LNCaP clone FGC (cell line): ENCODE results near the gene FAM234A.
"Not testable (repeated sequence)": the region's sequence is repeated elsewhere in the genome, so short reads cannot be mapped to it uniquely, and the experiment has no call there.

Experiments used
- DNase-seq: peaks from one replicate; pipeline ENCODE4 v3.0.0-alpha.2; 2011; ENCODE audit warnings: low read depth
- H3K4me3 ChIP-seq: 2 replicates; pipeline ENCODE4 v1.5.1; 2011; ENCODE audit warnings: mild to moderate bottlenecking, low read depth, low read length, control low read depth
- TF ChIP-seq, protein P1 (sequence below): IDR thresholded peaks from 2 replicates; pipeline ENCODE4 v1.5.1; 2012; ENCODE audit warnings: mild to moderate bottlenecking; ENCODE audit not compliant: control insufficient read depth, insufficient read depth; ENCODE audit errors: extremely low read depth

FAM234A gene

DNA sequence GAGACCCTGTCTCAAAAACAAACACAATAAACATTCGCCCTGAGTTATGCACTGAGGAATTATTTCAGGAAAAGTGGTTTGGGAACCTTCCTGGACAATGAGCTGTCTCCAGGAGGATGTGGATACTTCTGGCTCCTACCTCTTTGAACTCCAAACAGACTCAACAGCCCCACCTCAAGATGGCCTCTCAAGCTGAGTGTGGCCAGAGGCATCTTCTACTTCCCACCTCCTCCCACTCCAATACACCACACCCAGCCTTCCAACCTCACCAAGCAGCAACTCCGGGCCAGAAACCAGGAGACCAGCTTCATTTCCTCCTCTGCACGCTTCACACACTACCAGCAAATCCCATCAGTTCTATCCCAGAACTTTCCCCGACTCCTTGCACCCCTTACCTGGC lies 42.8 kb upstream of the FAM234A start:
- TF ChIP-seq, protein P1, sequence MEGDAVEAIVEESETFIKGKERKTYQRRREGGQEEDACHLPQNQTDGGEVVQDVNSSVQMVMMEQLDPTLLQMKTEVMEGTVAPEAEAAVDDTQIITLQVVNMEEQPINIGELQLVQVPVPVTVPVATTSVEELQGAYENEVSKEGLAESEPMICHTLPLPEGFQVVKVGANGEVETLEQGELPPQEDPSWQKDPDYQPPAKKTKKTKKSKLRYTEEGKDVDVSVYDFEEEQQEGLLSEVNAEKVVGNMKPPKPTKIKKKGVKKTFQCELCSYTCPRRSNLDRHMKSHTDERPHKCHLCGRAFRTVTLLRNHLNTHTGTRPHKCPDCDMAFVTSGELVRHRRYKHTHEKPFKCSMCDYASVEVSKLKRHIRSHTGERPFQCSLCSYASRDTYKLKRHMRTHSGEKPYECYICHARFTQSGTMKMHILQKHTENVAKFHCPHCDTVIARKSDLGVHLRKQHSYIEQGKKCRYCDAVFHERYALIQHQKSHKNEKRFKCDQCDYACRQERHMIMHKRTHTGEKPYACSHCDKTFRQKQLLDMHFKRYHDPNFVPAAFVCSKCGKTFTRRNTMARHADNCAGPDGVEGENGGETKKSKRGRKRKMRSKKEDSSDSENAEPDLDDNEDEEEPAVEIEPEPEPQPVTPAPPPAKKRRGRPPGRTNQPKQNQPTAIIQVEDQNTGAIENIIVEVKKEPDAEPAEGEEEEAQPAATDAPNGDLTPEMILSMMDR: no peak
- no peak for DNase-seq
- H3K4me3 ChIP-seq: no peak overlapping the region

DNA sequence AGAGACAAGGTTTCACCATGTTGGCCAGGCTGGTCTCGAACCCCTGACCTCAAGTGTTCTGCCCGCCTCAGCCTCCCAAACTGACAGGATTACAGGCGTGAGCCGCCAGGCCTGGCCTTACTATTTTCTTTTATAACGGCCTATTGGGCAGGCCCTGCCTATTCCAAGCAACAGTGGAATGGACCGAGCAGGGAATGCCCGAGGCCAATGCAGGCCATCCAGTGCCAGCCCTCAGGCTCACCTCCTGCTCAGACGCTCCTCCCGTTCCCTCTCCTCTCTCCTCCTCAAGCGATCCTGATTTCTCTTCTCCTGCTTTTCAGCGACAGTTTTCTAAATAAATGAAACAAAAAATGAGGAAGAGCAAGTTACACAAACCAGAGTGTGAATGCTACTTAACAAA lies 41.9 kb upstream of the FAM234A start:
- no peak for DNase-seq
- no peak overlapping the region for H3K4me3 ChIP-seq
- TF ChIP-seq, protein P1: no peak

DNA sequence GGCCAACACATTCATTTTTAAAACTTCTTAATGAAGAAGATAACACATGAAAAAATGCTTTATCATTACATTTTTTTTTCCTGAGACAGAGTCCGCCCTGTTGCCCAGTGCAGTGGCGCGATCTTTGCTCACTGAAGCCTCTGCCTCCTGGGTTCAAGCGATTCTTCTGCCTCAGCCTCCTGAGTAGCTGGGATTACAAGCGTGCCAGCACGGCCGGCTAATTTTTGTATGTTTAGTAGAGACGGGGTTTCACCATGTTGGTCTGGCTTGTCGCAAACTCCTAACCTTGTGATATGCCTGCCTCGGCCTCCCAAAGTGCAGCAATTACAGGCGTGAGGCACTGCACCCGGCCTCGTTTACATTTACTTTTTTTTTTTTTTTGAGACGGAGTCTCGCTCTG lies 41.2 kb upstream of the FAM234A start:
- DNase-seq: no peak
- H3K4me3 ChIP-seq: no peak overlapping the region

DNA sequence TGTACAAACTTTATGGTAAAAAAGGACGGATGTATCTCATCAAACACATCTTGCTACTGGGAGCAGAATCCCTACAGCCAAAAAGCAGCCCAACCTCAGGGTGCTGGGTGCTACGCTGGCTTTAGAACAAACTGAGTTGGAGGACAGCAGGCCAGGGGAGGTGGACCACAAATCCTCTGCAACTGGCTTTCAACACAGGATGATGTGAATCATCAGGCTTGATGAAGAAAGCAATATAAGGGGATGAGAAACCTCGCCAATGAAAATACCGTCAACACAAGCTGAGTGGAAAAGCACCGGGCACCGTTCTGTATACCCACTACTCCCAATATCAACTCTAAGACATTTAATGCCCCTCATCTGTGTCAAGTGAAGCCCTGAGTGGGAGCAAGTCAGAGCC lies 40.1 kb upstream of the FAM234A start:
- no peak for DNase-seq
- H3K4me3 ChIP-seq: no peak overlapping the region
- TF ChIP-seq, protein P1: no peak

More for the DNA sequence above, 41.2 kb upstream of the FAM234A start:
- TF ChIP-seq, protein P1: no peak

DNA sequence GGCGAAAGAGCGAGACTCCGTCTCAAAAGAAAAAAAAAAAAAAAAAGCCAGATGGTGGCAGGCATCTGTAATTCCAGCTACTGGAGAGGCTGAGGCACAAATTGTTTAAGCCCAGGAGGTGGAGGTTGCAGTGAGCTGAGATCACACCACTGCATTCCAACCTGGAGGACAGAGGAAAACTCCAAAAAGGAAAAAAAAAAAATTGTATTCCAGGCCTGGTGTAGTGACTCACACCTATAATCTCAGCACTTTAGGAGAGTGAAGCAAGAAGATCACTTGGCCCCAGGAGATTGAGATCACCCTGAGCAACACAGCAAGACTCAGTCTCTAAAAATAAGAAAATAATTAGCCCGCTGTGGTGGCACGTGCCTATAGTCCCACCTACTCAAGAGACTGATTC lies 34.2 kb upstream of the FAM234A start:
- no peak for DNase-seq
- TF ChIP-seq, protein P1: no peak
- H3K4me3 ChIP-seq: no peak overlapping the region

DNA sequence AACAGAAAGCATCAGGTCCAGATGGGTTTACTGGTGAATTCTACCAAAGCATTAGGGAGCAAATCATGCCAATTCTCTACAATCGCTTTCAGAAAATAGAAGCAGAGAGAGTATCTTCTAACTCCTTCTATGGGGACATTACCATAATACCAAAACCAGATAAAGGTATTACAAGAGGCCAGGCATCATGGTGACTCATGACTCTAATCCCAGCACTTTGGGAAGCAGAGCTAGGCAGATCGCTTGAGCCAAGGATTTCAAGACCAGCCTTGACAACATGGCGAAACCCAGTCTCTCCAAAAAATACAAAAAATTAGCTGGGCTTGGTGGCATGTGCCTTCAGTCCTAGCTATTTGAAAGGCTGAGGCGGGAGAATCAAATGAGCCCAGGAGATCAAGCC lies 31.4 kb upstream of the FAM234A start:
- no peak for DNase-seq
- H3K4me3 ChIP-seq: no peak overlapping the region
- TF ChIP-seq, protein P1: no peak

DNA sequence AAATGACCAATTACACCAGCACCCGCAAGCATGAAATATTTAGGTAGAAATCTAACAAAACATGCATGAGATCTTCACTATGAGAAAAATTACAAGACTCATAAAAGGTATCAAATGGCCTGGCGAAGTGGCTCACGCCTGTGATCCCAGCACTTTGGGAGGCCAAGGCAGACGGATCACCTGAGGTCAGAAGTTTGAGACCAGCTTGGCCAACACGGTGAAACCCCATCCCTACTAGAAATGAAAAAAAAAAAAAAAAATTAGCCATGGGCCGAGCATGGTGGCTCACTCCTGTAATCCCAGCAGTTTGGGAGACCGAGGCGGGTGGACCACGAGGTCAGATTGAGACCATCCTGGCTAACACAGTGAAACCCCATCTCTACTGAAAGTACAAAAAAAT lies 30.6 kb upstream of the FAM234A start:
- H3K4me3 ChIP-seq, DNase-seq: not testable (repeated sequence)

DNA sequence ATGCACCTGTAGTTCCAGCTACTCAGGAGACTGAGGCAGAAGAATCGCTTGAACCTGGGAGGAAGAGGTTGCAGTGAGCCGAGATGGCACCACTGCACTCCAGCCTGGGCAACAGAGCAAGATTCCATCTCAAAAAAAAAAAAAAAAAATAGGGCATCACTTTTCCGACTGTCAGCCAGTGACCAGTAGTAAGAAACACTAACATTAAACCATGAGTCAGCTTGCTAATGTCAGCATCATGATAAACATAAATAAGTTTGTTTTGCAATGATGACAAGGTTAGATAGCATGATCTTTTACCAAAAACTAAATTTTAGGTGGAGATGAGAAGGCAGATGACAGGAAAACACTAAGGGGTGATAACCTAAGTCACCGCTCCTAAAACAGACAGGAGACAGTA lies 25.3 kb upstream of the FAM234A start:
- not testable (repeated sequence) for DNase-seq

DNA sequence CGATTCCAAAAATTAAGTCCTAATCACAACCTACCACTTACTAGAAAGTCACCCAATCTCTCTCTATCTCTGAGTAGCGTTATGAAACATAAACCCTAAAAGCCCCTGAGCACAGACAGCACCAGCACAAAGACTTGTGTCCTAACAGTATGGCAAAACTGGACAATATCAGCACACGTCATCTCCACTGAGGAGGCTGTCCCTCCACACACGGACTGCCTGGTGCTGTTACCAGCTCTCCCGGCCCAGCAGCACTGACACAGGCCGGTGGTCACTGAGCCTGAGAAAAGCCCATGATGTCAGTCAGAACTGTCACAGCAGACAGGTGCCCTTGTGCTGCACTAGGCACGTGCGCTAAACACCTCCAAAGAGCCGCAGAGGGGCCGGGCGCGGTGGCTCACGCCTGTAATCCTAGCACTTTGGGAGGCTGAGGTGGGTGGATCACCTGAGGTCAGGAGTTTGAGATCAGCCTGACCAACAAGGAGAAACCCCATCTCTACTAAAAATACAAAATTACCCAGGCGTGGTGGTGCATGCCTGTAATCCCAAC lies 22.9 kb upstream of the FAM234A start:
- DNase-seq, H3K4me3 ChIP-seq: not testable (repeated sequence)

More for the DNA sequence above, 25.3 kb upstream of the FAM234A start:
- H3K4me3 ChIP-seq: not testable (repeated sequence)
